Smooth muscle cell (in vitro differentiated cells): Measurements from ENCODE around the gene PHACTR3. TPM values are rescaled to one million over a fixed set of nuclear protein-coding genes. Genes with fewer than 3 reads are reported as not detected.

Source experiments
- DNase-seq: peaks from one replicate; lab custom pipeline; 2025; ENCODE audit not compliant: unreplicated experiment; lab: John Stamatoyannopoulos, UW
- H2AFZ ChIP-seq: fragments of 200-600 bp; sonication (generic); 2 replicates; pipeline ENCODE4 v1.6.0; 2016; ENCODE audit warnings: antibody characterized with exemption, low read depth, mild to moderate bottlenecking
- H3F3A ChIP-seq: fragments of 200-600 bp; sonication (generic); 2 replicates; pipeline ENCODE4 v1.6.0; 2017; ENCODE audit warnings: antibody characterized with exemption, low read depth
- H3K27ac ChIP-seq: fragments of 200-600 bp; sonication (generic); 2 replicates; pipeline ENCODE4 v1.5.1; 2016; ENCODE audit warnings: low read depth, mild to moderate bottlenecking
- H3K27me3 ChIP-seq: fragments of 200-600 bp; sonication (generic); 2 replicates; pipeline ENCODE4 v1.6.1; 2016; ENCODE audit warnings: low read depth, mild to moderate bottlenecking
- H3K36me3 ChIP-seq: fragments of 200-600 bp; sonication (generic); 2 replicates; pipeline ENCODE4 v1.5.1; 2016; ENCODE audit warnings: low read depth
- H3K4me1 ChIP-seq: fragments of 200-600 bp; sonication (generic); 2 replicates; pipeline ENCODE4 v1.5.1; 2016; ENCODE audit warnings: low read depth
- H3K4me2 ChIP-seq: fragments of 200-600 bp; sonication (generic); 2 replicates; pipeline ENCODE4 v1.6.0; 2016; ENCODE audit warnings: mild to moderate bottlenecking
- H3K4me3 ChIP-seq: fragments of 200-600 bp; sonication (generic); 2 replicates; pipeline ENCODE4 v1.5.1; 2016; ENCODE audit warnings: mild to moderate bottlenecking
- H3K79me2 ChIP-seq: fragments of 200-600 bp; sonication (generic); 2 replicates; pipeline ENCODE4 v1.6.0; 2016; ENCODE audit warnings: low read depth, mild to moderate bottlenecking
- H3K9ac ChIP-seq: fragments of 200-600 bp; sonication (generic); 2 replicates; pipeline ENCODE4 v1.6.0; 2016; ENCODE audit warnings: low read depth
- H3K9me3 ChIP-seq: fragments of 200-600 bp; sonication (generic); replicated peaks from 2 replicates; pipeline ENCODE4 v1.5.1; 2016; ENCODE audit warnings: low read depth
- H4K20me1 ChIP-seq: fragments of 200-600 bp; sonication (generic); 2 replicates; pipeline ENCODE4 v1.6.0; 2016; ENCODE audit warnings: low read depth
- CTCF ChIP-seq: fragments of 200-600 bp; sonication (generic); IDR thresholded peaks from 2 replicates; pipeline ENCODE4 v1.5.1; 2017; ENCODE audit warnings: borderline replicate concordance, mild to moderate bottlenecking, antibody characterized with exemption; ENCODE audit not compliant: insufficient read depth, poor library complexity, severe bottlenecking
- WGBS: methylation state at CpG from one replicate; pipeline ENCODE4 v1.1.7; 2016; ENCODE audit warnings: low lambda C conversion rate; 5-methylcytosine and 5-hydroxymethylcytosine counted together
- polyA plus RNA-seq: library from polyadenylated mRNA; unstranded; fragments of >200 nt; fragmentation: Nextera tagmentation; extraction: Ambion mirVana; gene quantifications from 2 replicates; pipeline ENCODE4 v1.2.1, GENCODE V29; 2016
- total RNA-seq: library from RNA; depleted of rRNA; stranded (reverse); fragments of >200 nt; gene quantifications from 2 replicates; pipeline ENCODE4 v1.2.3, GENCODE V29; 2014

PHACTR3 gene
- total and polyA plus RNA-seq, 2 experiments from 2014 or later = 0.76 to 2.6 TPM

GRCh38 chr20:59573837-59574236, 30.5 kb upstream of the PHACTR3 start:
- no peaks in the 10 kb centered on the region for H3F3A ChIP-seq
- no peaks in the 10 kb centered on the region for H3K9me3 ChIP-seq
- H3K9ac ChIP-seq = no peak overlapping the region

GRCh38 chr20:59574308-59574707, 30.0 kb upstream of the PHACTR3 start:
- H3F3A ChIP-seq = no peaks in the 10 kb centered on the region
- no peak overlapping the region for H2AFZ ChIP-seq
- no peak for TF ChIP-seq CTCF
- H3K9ac ChIP-seq = no peak overlapping the region
- H3K4me1 ChIP-seq = peaks cover 3% of the 10 kb centered on the region
- WGBS = 67% methylated on average over 3 of the region's 3 CpGs
- no peaks in the 10 kb centered on the region for H3K9me3 ChIP-seq
- no peak overlapping the region for H3K4me2 ChIP-seq
- H4K20me1 ChIP-seq = no peaks in the 10 kb centered on the region
- H3K36me3 ChIP-seq = no peaks in the 10 kb centered on the region
- H3K27me3 ChIP-seq = peaks cover 56% of the 10 kb centered on the region
- DNase-seq = no peak
- H3K79me2 ChIP-seq = no peaks in the 10 kb centered on the region
- H3K4me3 ChIP-seq = no peak overlapping the region
- H3K27ac ChIP-seq = no peak overlapping the region

More at GRCh38 chr20:59573837-59574236, 30.5 kb upstream of the PHACTR3 start:
- Histone ChIP-seq H3K4me3 (no peak overlapping the region), H3K27ac (no peak overlapping the region), H3K4me2 (no peak overlapping the region), H4K20me1 (no peaks in the 10 kb centered on the region), H3K4me1 (peaks cover 3% of the 10 kb centered on the region), H3K36me3 (no peaks in the 10 kb centered on the region), H3K79me2 (no peaks in the 10 kb centered on the region), H3K27me3 (peaks cover 61% of the 10 kb centered on the region), H2AFZ (no peak overlapping the region)
- TF ChIP-seq CTCF = no peak
- no peak for DNase-seq
- WGBS = 91% methylated on average over 8 of the region's 8 CpGs

- Histone ChIP-seq H3K79me2 (no peaks in the 10 kb centered on the region), H3K27me3 (peaks cover 49% of the 10 kb centered on the region), H3K4me3 (no peak overlapping the region), H3K9ac (no peak overlapping the region), H2AFZ (no peak overlapping the region), H3F3A (no peaks in the 10 kb centered on the region), H4K20me1 (no peaks in the 10 kb centered on the region), H3K27ac (no peak overlapping the region), H3K4me2 (no peak overlapping the region), H3K36me3 (no peaks in the 10 kb centered on the region), H3K9me3 (no peaks in the 10 kb centered on the region), H3K4me1 (peaks cover 3% of the 10 kb centered on the region)
- WGBS = 84% methylated on average over 5 of the region's 5 CpGs
- DNase-seq = no peak
- TF ChIP-seq CTCF = no peak
Observed at GRCh38 chr20:59575216-59575615, 29.1 kb upstream of the PHACTR3 start.

GRCh38 chr20:59575653-59576052, 28.7 kb upstream of the PHACTR3 start:
- no peak for TF ChIP-seq CTCF
- no peak overlapping the region for H3K27ac ChIP-seq
- no peaks in the 10 kb centered on the region for H4K20me1 ChIP-seq
- no peaks in the 10 kb centered on the region for H3F3A ChIP-seq
- no peak for DNase-seq
- 78% methylated on average over 1 of the region's 1 CpG for WGBS
- H3K36me3 ChIP-seq = no peaks in the 10 kb centered on the region
- peaks cover 47% of the 10 kb centered on the region for H3K27me3 ChIP-seq
- H3K9ac ChIP-seq = no peak overlapping the region
- H3K79me2 ChIP-seq = no peaks in the 10 kb centered on the region
- H3K4me1 ChIP-seq = peaks cover 3% of the 10 kb centered on the region
- no peak overlapping the region for H3K4me2 ChIP-seq
- no peak overlapping the region for H2AFZ ChIP-seq
- no peaks in the 10 kb centered on the region for H3K9me3 ChIP-seq
- no peak overlapping the region for H3K4me3 ChIP-seq
